Epithelial cell of proximal tubule (primary cell): ENCODE data around the gene ATP8A2. TPM values are rescaled to one million over a fixed set of nuclear protein-coding genes. Genes with fewer than 3 reads are reported as not detected.

Experiments
- DNase-seq: peaks from one replicate; pipeline ENCODE4 v3.0.0-alpha.2; 2011; ENCODE audit warnings: low read depth
- H3K4me3 ChIP-seq: 2 replicates; pipeline ENCODE4 v1.5.1; 2011; ENCODE audit warnings: low read depth, mild to moderate bottlenecking, low read length
- total RNA-seq: library from RNA; depleted of rRNA; stranded (reverse); fragments of >200 nt; gene quantifications from 2 replicates; pipeline ENCODE4 v1.2.3, GENCODE V29; 2015
- TF ChIP-seq, protein P1 (sequence below): conservative IDR thresholded peaks from 2 replicates; pipeline ENCODE4 v1.5.1; 2012; ENCODE audit warnings: low read depth, mild to moderate bottlenecking, low read length

The ATP8A2 gene
- total RNA-seq, 1 donor from 2014 or later, result 2.2 TPM

DNA sequence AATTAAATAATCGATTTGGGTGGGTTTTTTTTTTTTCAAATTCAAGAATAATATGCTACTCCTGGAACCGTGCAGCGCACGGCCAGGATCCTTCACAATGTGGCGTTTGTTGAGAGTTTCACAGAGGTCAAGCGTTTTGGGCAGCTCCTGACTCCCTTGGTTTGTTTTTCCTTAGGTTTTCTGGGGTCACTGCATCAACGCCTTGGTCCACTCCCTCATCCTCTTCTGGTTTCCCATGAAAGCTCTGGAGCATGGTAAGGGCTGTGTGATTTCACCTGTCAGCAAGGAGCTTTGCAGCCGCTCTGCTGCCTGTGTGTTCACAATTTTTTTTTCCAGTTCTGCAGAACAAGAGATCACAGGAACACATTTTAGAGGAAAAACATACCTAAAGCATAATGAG lies 467.6 kb downstream of the ATP8A2 start:
- H3K4me3 ChIP-seq, result no peak overlapping the region
- TF ChIP-seq, protein P1, sequence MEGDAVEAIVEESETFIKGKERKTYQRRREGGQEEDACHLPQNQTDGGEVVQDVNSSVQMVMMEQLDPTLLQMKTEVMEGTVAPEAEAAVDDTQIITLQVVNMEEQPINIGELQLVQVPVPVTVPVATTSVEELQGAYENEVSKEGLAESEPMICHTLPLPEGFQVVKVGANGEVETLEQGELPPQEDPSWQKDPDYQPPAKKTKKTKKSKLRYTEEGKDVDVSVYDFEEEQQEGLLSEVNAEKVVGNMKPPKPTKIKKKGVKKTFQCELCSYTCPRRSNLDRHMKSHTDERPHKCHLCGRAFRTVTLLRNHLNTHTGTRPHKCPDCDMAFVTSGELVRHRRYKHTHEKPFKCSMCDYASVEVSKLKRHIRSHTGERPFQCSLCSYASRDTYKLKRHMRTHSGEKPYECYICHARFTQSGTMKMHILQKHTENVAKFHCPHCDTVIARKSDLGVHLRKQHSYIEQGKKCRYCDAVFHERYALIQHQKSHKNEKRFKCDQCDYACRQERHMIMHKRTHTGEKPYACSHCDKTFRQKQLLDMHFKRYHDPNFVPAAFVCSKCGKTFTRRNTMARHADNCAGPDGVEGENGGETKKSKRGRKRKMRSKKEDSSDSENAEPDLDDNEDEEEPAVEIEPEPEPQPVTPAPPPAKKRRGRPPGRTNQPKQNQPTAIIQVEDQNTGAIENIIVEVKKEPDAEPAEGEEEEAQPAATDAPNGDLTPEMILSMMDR, result no peak
- DNase-seq, result no peak

DNA sequence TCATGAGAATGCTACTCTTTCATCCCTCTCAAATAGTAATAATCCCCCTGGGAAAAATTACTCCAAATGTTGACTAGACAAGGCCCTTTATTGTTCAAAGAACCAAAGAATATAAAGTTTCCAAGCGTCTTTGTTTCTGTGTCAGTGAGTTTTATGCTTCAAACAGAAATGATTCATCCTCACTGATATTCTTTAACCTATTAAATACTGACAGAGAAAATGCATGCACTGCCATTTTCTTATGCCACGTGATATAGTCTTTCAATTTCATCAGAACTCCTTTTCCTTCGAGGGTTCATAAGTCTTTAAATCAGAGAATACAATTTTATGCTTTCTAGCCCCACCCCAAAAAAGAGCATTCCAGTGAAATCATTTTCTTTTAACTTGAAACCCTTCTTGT lies 468.5 kb downstream of the ATP8A2 start:
- no peak overlapping the region for H3K4me3 ChIP-seq
- TF ChIP-seq, protein P1, result no peak
- no peak for DNase-seq

DNA sequence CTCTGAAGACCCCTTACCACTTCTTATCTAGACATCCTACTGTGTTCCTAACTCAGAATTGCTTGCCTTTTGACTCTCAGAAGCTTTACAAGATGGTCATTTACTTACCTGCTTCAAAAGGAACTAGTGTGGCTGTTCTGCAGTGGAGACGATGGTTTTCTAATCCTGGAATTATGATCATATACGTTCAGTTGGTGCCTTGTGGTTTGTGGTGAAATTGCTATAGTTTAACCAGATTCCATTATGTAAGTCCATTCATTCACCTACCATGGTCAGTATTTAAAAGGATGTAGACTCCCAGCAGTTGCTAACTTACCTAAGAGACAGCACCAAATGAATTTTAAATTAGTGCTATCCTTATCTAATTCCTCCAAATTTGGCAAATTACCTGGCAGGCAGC lies 469.2 kb downstream of the ATP8A2 start:
- DNase-seq, result no peak
- H3K4me3 ChIP-seq, result no peak overlapping the region
- TF ChIP-seq, protein P1, result no peak

DNA sequence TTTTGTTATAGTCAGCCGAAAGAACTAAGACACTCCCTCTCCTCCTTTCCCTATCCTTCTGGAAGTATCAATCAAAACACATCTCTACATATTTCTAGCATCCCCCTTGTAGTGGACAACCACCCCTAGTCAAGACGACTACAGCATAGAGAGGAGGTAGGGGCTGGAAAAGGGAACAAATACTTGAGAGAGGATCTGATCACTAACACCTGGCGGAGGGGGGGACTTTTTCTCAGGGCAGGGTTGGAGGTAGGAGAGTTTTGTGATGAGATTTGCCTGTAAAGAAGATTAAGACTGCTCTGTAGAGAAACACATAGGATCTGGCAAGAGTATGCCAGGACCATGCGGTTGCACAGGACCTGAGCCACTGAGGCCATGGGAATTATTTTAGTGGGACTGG lies 471.9 kb downstream of the ATP8A2 start:
- TF ChIP-seq, protein P1, result no peak
- no peak overlapping the region for H3K4me3 ChIP-seq
- DNase-seq, result no peak

DNA sequence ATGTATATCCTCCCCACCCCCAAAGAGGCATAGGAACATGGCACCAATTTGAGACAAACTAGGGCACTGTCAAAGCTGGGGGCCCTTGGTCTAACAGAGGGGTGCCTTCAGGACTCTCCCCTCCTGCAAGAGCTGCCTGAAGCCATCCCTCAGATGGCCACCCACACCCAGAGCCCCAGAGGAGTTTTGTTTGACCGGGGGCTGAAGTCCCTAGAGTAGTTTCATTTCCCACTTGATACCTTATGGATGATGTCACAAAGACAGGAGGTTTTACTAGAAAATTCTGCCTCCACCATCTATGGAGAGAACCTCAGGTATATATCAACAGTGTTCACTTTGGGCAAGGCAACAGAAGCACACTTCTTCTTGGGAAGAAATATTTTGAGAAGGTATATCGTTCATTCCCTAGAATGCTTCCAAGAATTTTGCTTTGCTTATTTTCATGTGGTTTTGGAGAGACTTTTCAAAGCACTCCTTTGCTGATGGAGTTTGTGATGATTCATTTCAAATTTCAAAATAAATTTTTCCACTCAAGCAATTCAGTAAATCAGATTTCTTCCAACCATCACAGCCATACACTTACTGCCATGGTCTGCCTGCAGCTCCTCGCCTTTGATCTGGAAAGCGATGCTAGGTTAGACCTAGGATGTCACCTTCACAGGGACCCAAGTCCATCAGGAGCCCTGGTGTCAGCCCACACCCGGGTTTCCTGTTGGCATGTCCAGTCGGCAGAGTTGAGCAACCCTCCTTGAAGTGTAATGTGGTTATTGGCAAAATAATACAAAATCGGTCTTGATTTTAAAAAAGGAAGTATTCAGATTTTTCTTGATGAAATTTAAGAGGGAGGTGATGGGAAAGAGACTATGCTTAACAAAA lies 473.0 kb downstream of the ATP8A2 start:
- TF ChIP-seq, protein P1, result no peak
- no peak overlapping the region for H3K4me3 ChIP-seq
- no peak for DNase-seq

DNA sequence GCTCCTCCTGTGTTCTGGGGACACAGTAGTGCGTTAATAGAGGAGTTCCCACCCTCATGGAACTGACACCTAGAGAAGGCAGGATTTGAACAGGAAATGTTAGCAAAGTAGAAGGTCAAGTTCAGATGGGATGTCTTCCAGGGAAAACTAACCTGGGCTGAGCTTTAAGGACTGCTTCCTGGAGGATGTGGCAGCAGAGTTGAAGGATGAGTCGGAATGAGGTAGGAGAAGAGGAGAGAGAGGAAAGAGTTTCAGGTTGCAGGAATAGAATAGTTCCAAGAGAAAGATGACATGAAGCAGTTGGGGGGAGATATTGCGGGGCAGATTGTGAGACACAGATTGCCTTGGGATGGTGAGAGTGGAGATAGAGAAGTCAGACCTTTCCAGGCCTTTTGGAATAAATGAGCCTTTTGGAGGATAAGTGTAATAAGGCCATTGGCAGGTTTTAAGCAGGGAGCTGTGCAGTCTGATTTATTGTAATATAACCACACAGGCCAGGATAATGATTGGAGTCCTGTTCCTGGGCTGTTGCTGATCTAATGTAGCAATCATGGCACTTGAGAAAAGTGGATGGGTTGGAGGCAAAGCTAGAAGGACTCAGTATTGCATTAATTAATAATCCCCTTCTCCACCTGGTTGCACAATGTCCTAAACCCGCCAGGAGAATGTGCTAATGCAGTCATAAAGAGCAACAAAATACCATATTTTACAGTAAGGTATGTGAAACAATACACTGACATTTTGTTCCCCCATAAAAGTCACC lies 474.6 kb downstream of the ATP8A2 start:
- DNase-seq, result no peak
- TF ChIP-seq, protein P1, result no peak
- H3K4me3 ChIP-seq, result no peak overlapping the region
